GM12878 (cell line): ENCODE results near the gene NFKBIE. TPM values are rescaled to one million over a fixed set of nuclear protein-coding genes. Genes with fewer than 3 reads are reported as not detected.

Experiments used
- ATF7 ChIP-seq: fragments of 450-650 bp; IDR thresholded peaks from 2 replicates; pipeline ENCODE4 v1.6.1; 2016; ENCODE audit warnings: low read depth, mild to moderate bottlenecking
- BACH1 ChIP-seq: fragments of 450-650 bp; IDR thresholded peaks from 2 replicates; pipeline ENCODE4 v1.6.1; 2017; ENCODE audit warnings: mild to moderate bottlenecking, borderline replicate concordance
- BMI1 ChIP-seq: fragments of 450-650 bp; IDR thresholded peaks from 2 replicates; pipeline ENCODE4 v1.6.1; 2016; ENCODE audit warnings: mild to moderate bottlenecking, moderate library complexity, borderline replicate concordance
- CREM ChIP-seq: IDR thresholded peaks from 2 replicates; pipeline ENCODE4 v1.6.1; 2014; ENCODE audit warnings: antibody characterized with exemption, low read depth
- E4F1 ChIP-seq: fragments of 450-650 bp; IDR thresholded peaks from 2 replicates; pipeline ENCODE4 v1.6.1; 2018; ENCODE audit warnings: borderline replicate concordance, mild to moderate bottlenecking; ENCODE audit not compliant: partially characterized antibody
- ESRRA ChIP-seq: IDR thresholded peaks from 2 replicates; pipeline ENCODE4 v1.6.1; 2012; ENCODE audit warnings: mild to moderate bottlenecking, low read length, improper control_type of control experiment
- IRF5 ChIP-seq: fragments of 450-650 bp; IDR thresholded peaks from 2 replicates; pipeline ENCODE4 v1.6.1; 2017; ENCODE audit warnings: borderline replicate concordance
- MXI1 ChIP-seq: fragments of 150-350 bp; IDR thresholded peaks from 2 replicates; pipeline ENCODE4 v1.6.1; 2011; ENCODE audit warnings: low read depth, mild to moderate bottlenecking, inconsistent platforms, low read length, improper control_type of control experiment
- MYB ChIP-seq: fragments of 150-350 bp; IDR thresholded peaks from 2 replicates; pipeline ENCODE4 v1.6.1; 2014; ENCODE audit warnings: mild to moderate bottlenecking, low read depth, low read length, borderline replicate concordance
- SMC3 ChIP-seq: IDR thresholded peaks from 2 replicates; pipeline ENCODE4 v1.6.1; 2011; ENCODE audit warnings: low read length, improper control_type of control experiment, borderline replicate concordance
- TAF1 ChIP-seq: IDR thresholded peaks from 2 replicates; pipeline ENCODE4 v1.6.1; 2011; ENCODE audit warnings: mild to moderate bottlenecking, low read depth, low read length, borderline replicate concordance
- ZSCAN29 ChIP-seq: fragments of 450-650 bp; IDR thresholded peaks from 2 replicates; pipeline ENCODE4 v1.6.1; 2017; ENCODE audit warnings: mild to moderate bottlenecking, moderate library complexity
- polyA plus RNA-seq, 11 experiments: library from polyadenylated mRNA; depleted of rRNA in 4 of 11; unstranded in 6 of 11; stranded (reverse) in 5 of 11; fragments of >200 nt; fragmentation: Nextera tagmentation in 4 of 11; fragmentation: Illumina TruSeq in 1 of 11; extraction: Ambion mirVana in 4 of 11; extraction: Trizol in 1 of 11; gene quantifications; 1 replicate in 1 of 11; 2 replicates in 10 of 11; pipeline versions ENCODE4 v1.2.1 to v1.2.3, GENCODE V29; 2011 to 2016; ENCODE audit warnings: inconsistent platforms in 2 of 11, missing spikeins in 2 of 11, low read depth in 1 of 11
- total RNA-seq, 4 experiments: library from RNA; depleted of rRNA in 3 of 4; stranded (reverse); fragments of >200 nt in 3 of 4; fragmentation: Illumina TruSeq in 1 of 4; extraction: Trizol in 1 of 4; gene quantifications; 2 replicates each; pipeline versions ENCODE4 v1.2.1 to v1.2.3, GENCODE V29; 2013 to 2021

NFKBIE gene
- total and polyA plus RNA-seq, 10 of the 15 experiments (the other 5 are each of a cell fraction or from before 2014, with no cell fraction given): 10.4 to 106 (median 38.8) TPM

GRCh38 chr6:44264154-44265006, 971 bp downstream of the NFKBIE start (continued):
- TF ChIP-seq SMC3: no peak
- no peak for TF ChIP-seq TAF1
- no peak for TF ChIP-seq E4F1
- no peak for TF ChIP-seq IRF5
- no peak for TF ChIP-seq MYB
- no peak for TF ChIP-seq ATF7
- peak; percentile 79 for TF ChIP-seq MXI1
- TF ChIP-seq CREM: no peak
- no peak; the same call in 1 of the 2 replicates for TF ChIP-seq BMI1
- no peak for TF ChIP-seq ZSCAN29
- peak; percentile 20 for TF ChIP-seq BACH1
- no peak for TF ChIP-seq ESRRA
- TF ChIP-seq, all 136 proteins: peak for 28
